Skeletal muscle tissue (tissue), 4 donors: ENCODE results near the gene C6orf47. TPM values are rescaled to one million over a fixed set of nuclear protein-coding genes. Genes with fewer than 3 reads are reported as not detected.
"Not testable (repeated sequence)": the region's sequence is repeated elsewhere in the genome, so short reads cannot be mapped to it uniquely, and the experiment has no call there.

ENCODE experiments used
- H3K27ac ChIP-seq: one replicate; pipeline ENCODE4 v1.7.0; 2013; ENCODE audit warnings: mild to moderate bottlenecking, low read depth, low read length, inconsistent platforms
- H3K27me3 ChIP-seq, 3 donors: one replicate each; pipeline ENCODE4 v1.7.0; 2013; ENCODE audit warnings: low read length in 3 of 3; ENCODE audit not compliant: control insufficient read depth in 3 of 3, insufficient read depth in 3 of 3
- H3K36me3 ChIP-seq, 3 donors: one replicate each; pipeline ENCODE4 v1.7.0; 2013; ENCODE audit warnings: low read length in 3 of 3; ENCODE audit not compliant: control insufficient read depth in 3 of 3, insufficient read depth in 3 of 3
- H3K4me1 ChIP-seq, 3 donors: one replicate each; pipeline ENCODE4 v1.7.0; 2013; ENCODE audit warnings: low read length in 3 of 3, mild to moderate bottlenecking in 3 of 3; ENCODE audit not compliant: control insufficient read depth in 3 of 3, insufficient read depth in 3 of 3
- H3K4me3 ChIP-seq, 3 donors: one replicate each; pipeline ENCODE4 v1.7.0; 2013; ENCODE audit warnings: low read length in 3 of 3
- H3K9ac ChIP-seq, 3 donors: one replicate each; pipeline ENCODE4 v1.7.0; 2013; ENCODE audit warnings: low read length in 3 of 3, mild to moderate bottlenecking in 3 of 3, moderate library complexity in 2 of 3, low read depth in 1 of 3
- H3K9me3 ChIP-seq, 3 donors: one replicate each; pipeline ENCODE4 v1.7.0; 2013; ENCODE audit warnings: low read length in 3 of 3; ENCODE audit not compliant: control insufficient read depth in 3 of 3
- total RNA-seq: library from RNA; depleted of rRNA; stranded (reverse); fragments of >200 nt; gene quantifications from one replicate; pipeline ENCODE4 v1.2.3, GENCODE V29; 2014
- donor health status: Osteomylitis.

C6orf47 gene
- total RNA-seq, result 18.3 TPM

- H3K9ac ChIP-seq, result peak within 1 kb of the TSS; percentile 94 to 100 (median 97)
- H3K9me3 ChIP-seq, result no peaks in the 10 kb centered on the region
- peaks cover 20 to 37% (median 30%) of the 10 kb centered on the region in 3 donors for H3K36me3 ChIP-seq
- no peaks in the 10 kb centered on the region for H3K27me3 ChIP-seq
- peak within 1 kb of the TSS; percentile 83 to 96 (median 96) for H3K4me3 ChIP-seq
- peak within 1 kb of the TSS; percentile 83 for H3K27ac ChIP-seq
- H3K4me1 ChIP-seq, result peaks cover 47 to 65% (median 61%) of the 10 kb centered on the region in 3 donors
Observed at GRCh38 chr6:31660381-31661261, at the start of gene C6orf47. TSS of gene C6orf47 (minus strand) at chr6:31660778. CDS start at chr6:31659947, 831 bp downstream.

GRCh38 chr6:31709157-31709556 lies 48.6 kb upstream of the C6orf47 start:
- H3K27ac ChIP-seq, H3K4me1 ChIP-seq, H3K27me3 ChIP-seq: not testable (repeated sequence)

GRCh38 chr6:31708224-31708623 lies 47.6 kb upstream of the C6orf47 start:
- peaks cover 0 to 6% (median 0%) of the 10 kb centered on the region in 3 donors for H3K4me1 ChIP-seq
- no peak overlapping the region for H3K27ac ChIP-seq

More at GRCh38 chr6:31709157-31709556, 48.6 kb upstream of the C6orf47 start:
- H3K36me3 ChIP-seq, H3K4me3 ChIP-seq, H3K9ac ChIP-seq, H3K9me3 ChIP-seq: not testable (repeated sequence)

GRCh38 chr6:31707701-31708100 lies 47.1 kb upstream of the C6orf47 start:
- no peak overlapping the region for H3K27ac ChIP-seq
- H3K4me3 ChIP-seq, result no peak overlapping the region
- no peak overlapping the region for H3K9ac ChIP-seq
- no peaks in the 10 kb centered on the region for H3K36me3 ChIP-seq
- peaks cover 0 to 5% (median 0%) of the 10 kb centered on the region in 3 donors for H3K27me3 ChIP-seq
- H3K4me1 ChIP-seq, result peaks cover 0 to 6% (median 0%) of the 10 kb centered on the region in 3 donors
- H3K9me3 ChIP-seq, result no peaks in the 10 kb centered on the region

More at GRCh38 chr6:31708224-31708623, 47.6 kb upstream of the C6orf47 start:
- H3K9me3 ChIP-seq, result no peaks in the 10 kb centered on the region
- no peak overlapping the region for H3K9ac ChIP-seq
- H3K36me3 ChIP-seq, result no peaks in the 10 kb centered on the region
- H3K27me3 ChIP-seq, result peaks cover 0 to 5% (median 0%) of the 10 kb centered on the region in 3 donors
- H3K4me3 ChIP-seq, result no peak overlapping the region

GRCh38 chr6:31706599-31706998 lies 46.0 kb upstream of the C6orf47 start, which contains the start of gene LY6G6F:
TSS of gene LY6G6F (plus strand) at chr6:31706866. CDS start at chr6:31706907, 41 bp downstream.
- no peak within 1 kb of the TSS for H3K9ac ChIP-seq
- peaks cover 6 to 17% (median 8%) of the 10 kb centered on the region in 3 donors for H3K4me1 ChIP-seq
- H3K9me3 ChIP-seq, result no peaks in the 10 kb centered on the region
- H3K36me3 ChIP-seq, result no peaks in the 10 kb centered on the region
- H3K27me3 ChIP-seq, result peaks cover 0 to 5% (median 0%) of the 10 kb centered on the region in 3 donors
- H3K27ac ChIP-seq, result no peak within 1 kb of the TSS
- no peak within 1 kb of the TSS for H3K4me3 ChIP-seq

GRCh38 chr6:31705931-31706330 lies 45.4 kb upstream of the C6orf47 start:
- Histone ChIP-seq H3K4me3 (no peak overlapping the region), H3K27ac (no peak overlapping the region), H3K36me3 (peaks cover 2 to 4% (median 2%) of the 10 kb centered on the region in 3 donors), H3K27me3 (peaks cover 0 to 5% (median 0%) of the 10 kb centered on the region in 3 donors), H3K4me1 (peaks cover 13 to 23% (median 14%) of the 10 kb centered on the region in 3 donors), H3K9ac (no peak overlapping the region), H3K9me3 (no peaks in the 10 kb centered on the region)

GRCh38 chr6:31702819-31703716 lies 42.5 kb upstream of the C6orf47 start, which contains the start of gene ABHD16A:
TSS of gene ABHD16A (minus strand) at chr6:31703324. CDS start at chr6:31703281, 43 bp downstream.
- Histone ChIP-seq H3K36me3 (peaks cover 15 to 18% (median 18%) of the 10 kb centered on the region in 3 donors), H3K4me1 (peaks cover 16 to 27% (median 17%) of the 10 kb centered on the region in 3 donors), H3K4me3 (peak within 1 kb of the TSS; percentile 96 to 99 (median 99)), H3K27ac (peak within 1 kb of the TSS; percentile 99), H3K27me3 (no peaks in the 10 kb centered on the region), H3K9me3 (no peaks in the 10 kb centered on the region), H3K9ac (peak within 1 kb of the TSS; percentile 97 to 99 (median 99))

- Histone ChIP-seq H3K27ac (peak overlapping the region; percentile 99), H3K9ac (peak overlapping the region; percentile 97 to 99 (median 99)), H3K36me3 (peaks cover 15 to 22% (median 20%) of the 10 kb centered on the region in 3 donors), H3K4me3 (peak overlapping the region; percentile 96 to 99 (median 99)), H3K4me1 (peaks cover 17 to 32% (median 18%) of the 10 kb centered on the region in 3 donors), H3K27me3 (no peaks in the 10 kb centered on the region), H3K9me3 (no peaks in the 10 kb centered on the region)
Observed at GRCh38 chr6:31702405-31702818, 41.8 kb upstream of the C6orf47 start.

- Histone ChIP-seq H3K27me3 (no peaks in the 10 kb centered on the region), H3K36me3 (peaks cover 16 to 25% (median 25%) of the 10 kb centered on the region in 3 donors), H3K4me1 (peaks cover 17 to 33% (median 19%) of the 10 kb centered on the region in 3 donors), H3K4me3 (peak overlapping the region; percentile 96 to 99 (median 99)), H3K27ac (peak overlapping the region; percentile 99), H3K9me3 (no peaks in the 10 kb centered on the region), H3K9ac (peak overlapping the region; percentile 97 to 99 (median 99))
Observed at GRCh38 chr6:31701666-31702404, 41.3 kb upstream of the C6orf47 start.
